Fibroblast of mammary gland (primary cell): ENCODE data around the gene STX19.

Source experiments
- DNase-seq: peaks from one replicate; pipeline ENCODE4 v3.0.0-alpha.2; 2010; ENCODE audit warnings: low read depth
- H3K4me3 ChIP-seq: 2 replicates; pipeline ENCODE4 v1.5.1; 2011; ENCODE audit warnings: low read depth, mild to moderate bottlenecking, low read length, moderate library complexity; ENCODE audit not compliant: control insufficient read depth
- CTCF ChIP-seq: conservative IDR thresholded peaks from 2 replicates; pipeline ENCODE4 v1.5.1; 2011; ENCODE audit warnings: low read depth, low read length, inconsistent platforms; ENCODE audit not compliant: control insufficient read depth, insufficient read depth

STX19 gene

GRCh38 chr3:94026623-94027022 lies 1.8 kb downstream of the STX19 start:
- DNase-seq: no peak
- TF ChIP-seq CTCF: no peak
- H3K4me3 ChIP-seq: no peak overlapping the region

DNA sequence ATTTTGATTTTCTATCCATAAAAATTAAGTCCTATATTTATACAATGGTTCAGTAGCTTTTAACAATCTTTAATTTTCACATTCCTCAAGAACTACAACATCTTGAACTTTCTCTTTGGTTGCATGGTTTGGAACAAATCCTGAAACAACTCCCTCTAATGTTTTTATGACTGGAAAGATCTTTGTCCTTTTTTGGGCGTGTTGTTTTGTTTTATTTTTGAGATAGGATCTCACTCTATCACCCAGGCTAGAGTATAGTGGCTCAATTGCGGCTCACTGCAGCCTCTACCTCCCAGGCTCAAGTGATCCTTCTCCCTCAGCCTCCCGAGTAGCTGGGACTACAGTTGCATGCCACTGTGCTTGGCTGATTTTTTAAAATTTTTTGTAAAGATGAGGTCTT lies 4.0 kb downstream of the STX19 start:
- DNase-seq: peak; percentile 30
- TF ChIP-seq CTCF: no peak
- no peak overlapping the region for H3K4me3 ChIP-seq

DNA sequence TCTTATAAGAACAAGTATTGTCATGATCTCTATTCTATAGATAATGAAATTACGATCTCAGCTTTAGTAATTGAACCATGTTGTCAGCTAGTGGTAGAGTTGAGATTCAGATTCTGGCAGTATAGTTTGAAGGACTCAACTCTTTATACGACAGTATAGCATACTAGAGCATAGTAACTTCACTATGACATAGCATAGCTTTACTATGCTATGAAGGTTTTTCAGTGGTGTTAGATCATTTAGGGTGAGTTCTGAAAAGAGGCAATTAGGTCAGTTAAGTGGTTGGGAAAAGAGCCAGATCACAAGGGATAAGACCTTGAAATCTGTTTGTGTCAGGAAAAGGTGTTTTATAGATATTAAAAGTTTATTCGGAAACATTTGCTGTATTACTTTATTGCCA lies 8.1 kb downstream of the STX19 start:
- H3K4me3 ChIP-seq: no peak overlapping the region
- TF ChIP-seq CTCF: no peak
- DNase-seq: no peak

DNA sequence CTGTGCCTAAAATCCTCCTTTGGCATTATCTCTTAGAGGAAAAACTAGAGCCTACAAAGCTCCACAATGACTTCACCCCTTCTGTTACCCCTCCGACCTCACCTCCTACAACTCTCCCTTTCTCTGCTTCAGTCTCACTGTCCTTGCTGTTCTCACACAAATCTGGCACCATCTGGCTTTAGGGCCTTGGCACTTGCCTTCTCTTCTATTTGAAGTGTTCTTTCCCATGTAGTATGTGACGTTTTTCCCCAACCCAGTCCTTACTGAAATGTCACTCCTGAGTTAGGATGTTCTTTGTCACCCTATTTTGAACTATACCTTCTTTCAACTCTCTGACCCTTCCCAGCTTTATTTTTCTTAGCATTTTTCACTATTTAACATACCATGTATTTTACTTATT lies 8.7 kb downstream of the STX19 start:
- TF ChIP-seq CTCF: no peak
- H3K4me3 ChIP-seq: no peak overlapping the region
- DNase-seq: no peak

- TF ChIP-seq CTCF: no peak
- H3K4me3 ChIP-seq: no peak overlapping the region
- DNase-seq: no peak
Observed at GRCh38 chr3:94015025-94015424, 13.4 kb downstream of the STX19 start.

GRCh38 chr3:94012185-94012584 lies 16.2 kb downstream of the STX19 start:
- no peak for DNase-seq
- no peak overlapping the region for H3K4me3 ChIP-seq
- no peak for TF ChIP-seq CTCF

DNA sequence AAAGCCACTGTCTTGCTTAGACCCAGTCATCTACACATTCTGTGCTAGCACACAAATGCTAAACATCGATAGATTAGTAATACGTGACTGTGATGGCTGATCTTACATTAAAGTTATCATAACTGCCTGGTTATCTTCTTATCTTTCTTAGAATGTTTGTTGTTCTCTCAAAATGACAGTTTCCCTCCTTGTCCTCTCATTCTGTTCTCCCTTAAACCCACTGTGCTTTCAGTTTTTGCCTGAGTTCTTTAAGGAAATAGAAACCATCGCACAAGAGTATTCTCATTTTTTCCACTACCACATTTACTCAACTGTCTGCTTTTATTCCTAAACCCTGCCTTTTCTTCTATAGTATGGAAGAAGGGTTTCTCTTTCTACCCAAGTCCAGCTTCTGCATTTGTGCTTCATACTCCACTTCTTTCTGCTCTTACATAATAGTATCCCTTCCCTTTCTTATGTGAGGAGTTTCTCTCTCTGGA lies 17.1 kb downstream of the STX19 start:
- no peak for TF ChIP-seq CTCF
- no peak for DNase-seq
- no peak overlapping the region for H3K4me3 ChIP-seq
